ENCODE data around the gene CD48.

The CD48 gene

DNA sequence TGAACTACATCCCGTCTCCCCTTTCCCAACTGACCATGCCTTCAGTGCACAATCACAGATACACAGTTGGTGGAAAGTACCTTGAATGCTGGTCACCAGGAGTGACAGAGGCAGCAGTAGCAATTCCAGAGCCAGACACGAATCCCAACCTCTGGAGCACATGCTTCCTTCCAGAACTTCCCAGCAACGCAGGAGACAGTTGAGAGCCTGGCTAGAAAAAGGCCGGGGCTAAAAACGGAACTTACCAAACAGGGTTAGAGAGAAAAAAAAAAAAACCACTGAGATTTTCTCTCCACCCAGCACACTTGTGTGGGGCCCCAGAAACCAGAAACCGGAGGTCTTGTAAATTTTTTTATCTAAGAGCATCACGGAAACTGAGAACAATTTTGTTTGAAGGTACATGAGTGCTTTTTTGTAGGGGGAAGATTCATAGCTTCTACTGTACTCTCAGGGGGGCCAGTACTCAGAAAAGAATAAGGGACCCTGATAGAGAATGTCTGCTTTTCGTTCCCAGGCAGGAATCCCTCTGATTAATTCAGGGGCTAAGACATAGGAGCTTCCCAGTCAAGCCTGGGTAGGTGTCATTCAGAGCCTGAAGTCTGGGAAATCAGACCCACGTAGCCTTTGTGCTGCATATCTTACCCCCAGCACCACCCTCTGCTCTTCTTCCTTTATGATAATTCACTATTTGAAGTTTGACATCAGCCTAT is at the start of gene CD48:
Gene CD48, minus strand, starts transcription at position 221 of the 710 bp plus-strand sequence. Its CDS starts 59 bp downstream, at position 162.
- DNase-seq (ENCODE audit: low spot score) = no peak

DNA sequence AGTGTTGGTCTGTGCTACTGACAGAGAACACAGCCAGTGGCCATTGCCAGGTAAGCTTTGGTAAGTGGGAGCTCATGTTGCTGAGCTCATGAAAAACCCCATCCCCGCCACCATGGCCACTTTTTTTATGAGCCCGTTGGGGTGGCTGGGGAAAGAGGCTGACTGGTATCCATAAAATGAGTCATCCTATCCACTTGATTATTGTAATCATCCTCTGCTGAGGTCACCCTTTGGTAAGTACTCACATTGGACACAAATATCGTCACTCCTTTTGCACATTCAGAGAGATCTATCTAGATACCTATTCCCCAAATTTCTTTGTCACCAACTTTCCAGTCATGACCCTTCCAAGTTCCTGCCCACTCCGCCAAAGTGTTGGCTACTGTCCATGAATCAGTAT is 49.4 kb upstream of the CD48 start:
- no peak for DNase-seq (ENCODE audit: low spot score)

- DNase-seq (ENCODE audit: low spot score) = no peak
Measured at GRCh38 chr1:160759740-160760139, 48.1 kb upstream of the CD48 start.

DNA sequence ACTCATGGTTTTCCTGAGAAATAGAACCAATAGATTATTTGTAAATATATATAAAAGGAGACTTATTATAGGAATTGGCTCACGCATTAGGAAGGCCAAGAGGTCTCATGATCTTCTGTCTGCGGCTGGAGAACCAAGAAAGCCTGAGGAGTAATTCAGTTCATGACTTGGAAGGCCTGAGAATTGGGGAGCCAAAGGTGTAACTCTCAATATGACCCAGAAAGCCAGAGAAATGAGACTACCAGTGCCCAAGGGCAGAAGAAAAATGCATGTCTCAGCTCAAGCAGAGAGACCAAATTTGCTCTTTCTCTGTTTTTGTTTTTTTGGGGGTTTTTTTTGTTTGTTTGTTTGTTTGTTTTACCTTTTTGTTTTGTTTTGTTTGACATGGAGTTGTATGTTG is 46.9 kb upstream of the CD48 start:
- no peak for DNase-seq (ENCODE audit: low spot score)

GRCh38 chr1:160756849-160757201 is 45.2 kb upstream of the CD48 start:
- no peak for DNase-seq (ENCODE audit: low spot score)

GRCh38 chr1:160755911-160756848 is 44.6 kb upstream of the CD48 start:
- DNase-seq (ENCODE audit: low spot score) = no peak

DNA sequence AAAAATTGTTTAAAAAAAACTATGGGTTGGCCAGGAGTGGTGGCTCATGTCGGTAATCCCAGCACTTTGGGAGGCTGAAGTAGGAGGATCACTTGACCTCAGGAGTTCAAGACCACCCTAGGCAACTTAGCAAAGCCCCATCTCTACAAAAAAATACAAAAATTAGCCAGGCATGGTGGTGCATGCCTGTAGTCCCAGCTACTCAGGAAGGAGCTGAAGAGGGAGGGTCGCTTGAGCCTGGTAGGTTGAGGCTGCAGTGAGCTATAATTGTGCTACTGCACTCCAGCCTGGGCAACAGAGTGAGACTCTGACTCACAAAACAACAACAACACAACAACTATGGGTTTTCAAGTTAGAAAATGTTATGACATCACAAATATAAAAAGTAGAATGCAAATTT is 43.8 kb upstream of the CD48 start:
- no peak for DNase-seq (ENCODE audit: low spot score)

- no peak for DNase-seq (ENCODE audit: low spot score)
Measured at GRCh38 chr1:160753594-160753993, 42.0 kb upstream of the CD48 start.

GRCh38 chr1:160752924-160753323 is 41.3 kb upstream of the CD48 start:
- DNase-seq (ENCODE audit: low spot score) = no peak

DNA sequence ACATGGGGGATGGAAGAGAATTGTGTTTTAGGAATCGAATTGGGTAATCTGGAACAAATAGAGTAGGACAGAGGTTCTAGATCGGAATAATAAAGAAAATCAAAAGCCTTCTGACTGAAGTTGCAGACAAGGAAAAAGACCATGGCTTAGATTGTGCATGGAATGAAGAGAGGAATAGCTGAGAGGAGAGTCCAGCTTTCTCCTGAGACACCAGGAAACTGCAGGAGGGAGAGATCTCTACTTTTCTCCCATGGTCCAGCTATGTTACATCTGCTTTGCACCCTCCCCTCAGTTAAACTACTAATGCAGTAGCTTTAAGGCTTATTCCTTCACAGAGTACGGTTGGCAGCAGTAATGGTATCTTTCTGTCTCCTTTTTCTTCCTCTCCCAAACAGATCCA is 40.8 kb upstream of the CD48 start:
- no peak for DNase-seq (ENCODE audit: low spot score)

GRCh38 chr1:160750608-160751007 is 39.0 kb upstream of the CD48 start:
- no peak for DNase-seq (ENCODE audit: low spot score)

DNA sequence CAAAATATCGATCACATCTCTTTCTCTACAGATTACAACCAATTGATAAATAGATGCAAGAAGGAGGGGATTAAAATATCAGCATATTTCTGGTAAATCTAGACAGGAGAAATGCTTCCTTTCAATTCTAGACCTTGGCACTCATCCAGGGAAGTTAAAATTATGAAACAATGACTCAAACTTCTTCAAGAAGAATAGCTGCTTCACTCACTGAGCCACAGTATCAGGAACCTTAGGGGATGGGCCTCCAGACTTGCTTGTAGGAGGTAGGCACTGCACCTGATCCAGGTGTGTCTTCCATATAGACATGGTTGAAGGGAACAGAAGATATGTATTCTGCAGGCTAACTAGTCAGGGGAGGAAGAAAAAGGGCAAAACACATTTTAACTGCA is 37.3 kb upstream of the CD48 start:
- DNase-seq (ENCODE audit: low spot score) = no peak

DNA sequence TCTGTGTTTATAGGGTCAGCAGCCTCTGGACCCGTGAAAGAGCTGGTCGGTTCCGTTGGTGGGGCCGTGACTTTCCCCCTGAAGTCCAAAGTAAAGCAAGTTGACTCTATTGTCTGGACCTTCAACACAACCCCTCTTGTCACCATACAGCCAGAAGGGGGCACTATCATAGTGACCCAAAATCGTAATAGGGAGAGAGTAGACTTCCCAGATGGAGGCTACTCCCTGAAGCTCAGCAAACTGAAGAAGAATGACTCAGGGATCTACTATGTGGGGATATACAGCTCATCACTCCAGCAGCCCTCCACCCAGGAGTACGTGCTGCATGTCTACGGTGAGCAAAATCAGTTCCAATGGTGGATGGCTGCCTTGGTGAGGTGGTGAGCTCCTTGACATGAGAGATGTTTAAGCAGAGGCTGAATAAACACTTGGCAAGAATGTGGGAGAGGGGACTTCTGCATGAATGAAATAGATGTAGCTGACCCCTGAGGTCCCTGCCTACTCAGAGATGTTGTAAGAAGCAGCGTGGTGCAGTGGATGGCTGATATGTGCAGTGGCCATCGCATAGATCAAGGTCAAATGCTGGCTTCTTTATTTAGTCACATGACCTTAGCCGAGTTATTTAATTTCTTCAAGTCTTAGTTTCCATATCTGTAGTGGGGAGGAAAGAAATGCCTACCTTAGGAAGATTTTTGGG is 36.7 kb upstream of the CD48 start:
- no peak for DNase-seq (ENCODE audit: low spot score)

GRCh38 chr1:160747717-160748116 is 36.1 kb upstream of the CD48 start:
- DNase-seq (ENCODE audit: low spot score) = no peak

DNA sequence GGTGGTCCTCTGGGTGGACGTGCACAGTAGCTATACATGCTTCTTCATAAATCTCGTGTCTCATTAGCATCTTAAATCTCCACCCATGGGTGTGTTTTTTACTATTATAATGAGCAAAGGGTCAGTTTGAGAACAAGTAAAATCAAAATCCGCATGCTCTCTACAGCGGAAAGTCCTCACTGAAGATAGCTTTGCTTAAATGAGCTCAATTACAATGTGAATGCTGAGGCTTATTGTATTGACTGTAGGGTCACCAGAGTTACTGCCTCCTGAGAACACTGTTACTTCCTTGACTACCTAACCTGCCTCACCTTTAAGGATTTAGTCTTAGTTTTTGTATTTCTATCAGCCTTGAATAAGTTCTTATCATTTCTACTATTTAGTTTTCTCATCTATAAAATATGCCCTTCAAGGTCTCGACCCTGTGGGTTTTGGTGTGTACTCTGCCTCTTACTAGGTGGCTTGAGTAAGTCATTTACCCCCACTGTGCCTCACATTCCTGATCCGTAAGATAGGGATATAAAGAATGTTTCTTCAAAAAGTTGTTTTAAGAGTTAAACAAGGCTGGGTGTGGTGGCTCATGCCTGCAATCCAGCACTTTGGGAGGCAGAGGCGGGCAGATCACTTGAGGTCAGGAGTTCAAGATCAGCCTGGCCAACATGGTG is 35.3 kb upstream of the CD48 start:
- no peak for DNase-seq (ENCODE audit: low spot score)

DNA sequence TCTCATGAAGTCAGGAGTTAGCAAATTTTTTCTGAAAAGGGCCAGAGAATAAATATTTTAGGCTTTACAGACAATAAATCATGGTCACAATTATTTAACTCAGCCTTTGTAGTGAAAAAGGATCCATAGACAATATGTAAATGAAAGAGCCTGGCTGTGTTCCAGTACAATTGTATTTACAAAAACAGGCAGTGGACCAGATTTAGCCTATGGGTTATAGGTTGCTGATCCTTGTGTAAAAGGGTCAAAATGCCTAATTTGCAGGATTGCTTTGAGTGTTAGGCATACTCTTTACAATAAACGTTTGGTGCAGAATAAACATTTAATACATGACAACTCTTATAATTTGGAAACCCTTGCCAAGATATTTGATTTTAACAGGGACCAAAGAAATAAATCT is 33.9 kb upstream of the CD48 start:
- DNase-seq (ENCODE audit: low spot score) = no peak

- no peak for DNase-seq (ENCODE audit: low spot score)
Measured at GRCh38 chr1:160744852-160745520, 33.4 kb upstream of the CD48 start.

GRCh38 chr1:160744199-160744851 is 32.7 kb upstream of the CD48 start:
- DNase-seq (ENCODE audit: low spot score) = no peak

DNA sequence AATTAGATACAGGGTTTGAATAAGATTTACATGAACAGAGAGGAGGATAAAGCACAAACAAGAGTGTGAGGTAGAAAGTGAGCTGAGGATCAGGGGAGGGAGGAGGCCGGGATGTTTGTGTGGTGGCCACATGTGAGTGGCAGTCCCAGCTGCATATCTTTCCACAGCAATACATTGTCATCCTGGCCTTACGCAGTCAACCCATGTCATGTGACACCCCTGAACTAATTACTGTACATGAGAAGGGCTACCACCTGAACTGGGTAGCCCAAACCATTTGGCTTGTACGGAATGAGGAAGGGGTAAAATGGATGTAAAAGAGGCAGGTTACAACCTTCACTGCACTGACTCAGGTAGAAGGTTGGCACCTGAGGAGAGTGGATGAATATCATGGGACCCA is 31.6 kb upstream of the CD48 start:
- DNase-seq (ENCODE audit: low spot score) = no peak

DNA sequence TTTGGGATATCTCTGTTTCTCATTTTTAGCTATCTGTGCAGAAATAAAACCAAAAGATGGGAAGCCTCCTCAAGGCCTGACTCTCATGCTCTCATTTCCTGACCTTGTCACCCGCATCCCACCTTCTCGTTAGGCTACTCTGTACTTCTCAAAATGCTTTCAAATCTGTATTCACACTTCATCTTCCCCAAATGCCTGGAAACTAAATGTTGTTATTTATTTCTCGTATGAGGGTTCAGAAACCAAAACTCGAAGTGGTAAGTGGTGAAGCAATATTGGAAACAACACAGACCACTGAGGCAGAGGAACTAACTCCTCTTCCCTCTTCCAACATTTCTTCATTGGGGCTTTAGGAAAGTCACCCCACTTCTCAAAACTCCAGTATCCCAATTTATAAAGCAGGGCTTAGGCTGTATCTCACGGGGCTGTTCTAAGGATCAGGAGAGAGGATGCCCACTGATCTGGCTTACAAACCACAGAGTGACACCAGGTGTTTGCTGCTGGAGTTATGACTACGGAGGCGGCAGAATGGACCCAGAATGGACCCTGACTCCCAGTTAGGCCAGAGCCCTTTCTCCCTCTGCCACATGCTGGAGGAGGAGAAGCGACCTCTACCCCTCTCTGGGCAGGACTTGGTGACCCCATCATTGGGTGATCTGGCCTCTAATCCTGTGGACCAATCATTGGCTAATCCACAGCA is 31.0 kb upstream of the CD48 start:
- no peak for DNase-seq (ENCODE audit: low spot score)
